ENCODE data around the gene ANGPTL2.

The ANGPTL2 gene

DNA sequence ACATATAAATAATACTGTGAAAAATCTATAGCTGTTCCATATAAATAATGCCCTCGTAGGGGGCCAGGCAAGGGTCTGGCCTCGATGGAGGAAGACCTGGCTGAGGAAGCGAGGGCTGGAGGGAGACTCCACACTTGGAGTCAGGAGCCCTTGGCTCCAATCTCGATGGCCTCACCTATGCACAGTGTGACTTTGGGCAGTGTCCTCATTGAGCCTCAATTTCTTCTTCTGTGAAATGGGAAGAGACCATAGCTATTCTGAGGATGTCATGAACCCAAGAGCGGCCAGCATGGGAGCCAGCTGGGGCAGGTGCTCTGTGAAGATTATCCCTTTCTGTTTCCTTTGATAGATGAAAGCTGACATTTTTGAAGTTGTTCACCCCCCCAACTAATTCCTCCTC is 24.8 kb downstream of the ANGPTL2 start:
- no peak overlapping the region for H3K23ac ChIP-seq (ENCODE audit: low read length)
- no peak overlapping the region for H4K8ac ChIP-seq (ENCODE audit: low read depth, low read length)
- WGBS (ENCODE audit: extremely low coverage, insufficient coverage, insufficient read length): no CpG with 5 or more reads among the region's 5 CpGs
- H3K4me2 ChIP-seq (ENCODE audit: low read length): no peak overlapping the region
- no peak overlapping the region for H2AK5ac ChIP-seq (ENCODE audit: low read length)
- no peak overlapping the region for H3K4me3 ChIP-seq (ENCODE audit: low read depth, low read length)
- no peak overlapping the region for H2BK12ac ChIP-seq (ENCODE audit: low read length)
- no peak overlapping the region for H2AFZ ChIP-seq (ENCODE audit: insufficient read depth, low read length, poor library complexity)
- H3K4ac ChIP-seq (ENCODE audit: low read depth, low read length): no peak overlapping the region
- no peak overlapping the region for H3K18ac ChIP-seq (ENCODE audit: low read length)
- H3K4me1 ChIP-seq (ENCODE audit: control insufficient read depth in 1 of 2, insufficient read depth in 2 of 2, low read length in 2 of 2): peaks cover 0 to 2% of the 10 kb centered on the region in 2 experiments
- no peaks in the 10 kb centered on the region for H3K79me2 ChIP-seq (ENCODE audit: control insufficient read depth, insufficient read depth, low read length, poor library complexity)
- H3K27me3 ChIP-seq (ENCODE audit: insufficient read depth, low read length): no peaks in the 10 kb centered on the region
- H3K36me3 ChIP-seq (ENCODE audit: control insufficient read depth in 1 of 2, insufficient read depth in 2 of 2, low read length in 2 of 2): no peaks in the 10 kb centered on the region
- peaks cover 2% of the 10 kb centered on the region for H3K9me3 ChIP-seq (ENCODE audit: insufficient read depth, low read depth, low read length)
- no peak overlapping the region for H4K91ac ChIP-seq (ENCODE audit: low read depth, low read length)
- no peak overlapping the region for H3K27ac ChIP-seq (ENCODE audit: low read depth, low read length)
- no peak overlapping the region for H3K14ac ChIP-seq (ENCODE audit: low read length)
- H2BK120ac ChIP-seq (ENCODE audit: insufficient read depth, low read length, poor library complexity): no peak overlapping the region
- no peak overlapping the region for H3K9ac ChIP-seq (ENCODE audit: low read length)
- no peak overlapping the region for H2BK5ac ChIP-seq (ENCODE audit: low read depth, low read length, poor library complexity)
- DNase-seq: no peak
- H4K12ac ChIP-seq (ENCODE audit: low read depth, low read length): no peak overlapping the region
- no peaks in the 10 kb centered on the region for H3K79me1 ChIP-seq (ENCODE audit: low read length)

DNA sequence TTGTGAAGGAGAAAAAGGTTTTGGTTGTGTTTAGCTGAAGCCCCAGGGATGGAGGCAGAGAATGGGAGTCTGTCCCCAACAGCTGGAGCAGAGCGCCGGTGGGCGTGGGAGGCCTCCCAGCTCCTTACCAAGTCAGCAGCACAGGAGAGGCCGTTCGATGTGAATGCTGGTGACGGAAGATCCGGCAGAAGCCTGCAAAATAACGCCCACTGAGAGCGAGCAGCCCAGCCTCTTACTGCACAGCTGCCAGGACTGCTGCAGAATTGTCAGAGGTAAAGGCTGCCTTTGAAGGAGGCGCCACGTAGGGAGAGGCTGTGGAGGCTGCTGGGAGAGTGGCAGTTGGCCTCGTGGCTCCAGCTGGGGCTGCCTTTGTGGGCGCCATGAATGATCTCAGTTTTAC is 26.2 kb downstream of the ANGPTL2 start:
- no peak overlapping the region for H4K8ac ChIP-seq (ENCODE audit: low read depth, low read length)
- no peaks in the 10 kb centered on the region for H3K79me2 ChIP-seq (ENCODE audit: control insufficient read depth, insufficient read depth, low read length, poor library complexity)
- H3K23ac ChIP-seq (ENCODE audit: low read length): no peak overlapping the region
- H3K9me3 ChIP-seq (ENCODE audit: insufficient read depth, low read depth, low read length): peaks cover 2% of the 10 kb centered on the region
- H3K14ac ChIP-seq (ENCODE audit: low read length): no peak overlapping the region
- H3K27ac ChIP-seq (ENCODE audit: low read depth, low read length): no peak overlapping the region
- no peak overlapping the region for H3K9ac ChIP-seq (ENCODE audit: low read length)
- no peak overlapping the region for H3K4ac ChIP-seq (ENCODE audit: low read depth, low read length)
- H3K36me3 ChIP-seq (ENCODE audit: control insufficient read depth in 1 of 2, insufficient read depth in 2 of 2, low read length in 2 of 2): no peaks in the 10 kb centered on the region
- DNase-seq: no peak
- H2BK5ac ChIP-seq (ENCODE audit: low read depth, low read length, poor library complexity): no peak overlapping the region
- H3K79me1 ChIP-seq (ENCODE audit: low read length): no peaks in the 10 kb centered on the region
- H3K4me1 ChIP-seq (ENCODE audit: control insufficient read depth in 1 of 2, insufficient read depth in 2 of 2, low read length in 2 of 2): peaks cover 0 to 2% of the 10 kb centered on the region in 2 experiments
- H3K4me2 ChIP-seq (ENCODE audit: low read length): no peak overlapping the region
- no peak overlapping the region for H2BK12ac ChIP-seq (ENCODE audit: low read length)
- no peak overlapping the region for H2AFZ ChIP-seq (ENCODE audit: insufficient read depth, low read length, poor library complexity)
- H2BK120ac ChIP-seq (ENCODE audit: insufficient read depth, low read length, poor library complexity): no peak overlapping the region
- no CpG with 5 or more reads among the region's 13 CpGs for WGBS (ENCODE audit: extremely low coverage, insufficient coverage, insufficient read length)
- H3K18ac ChIP-seq (ENCODE audit: low read length): no peak overlapping the region
- no peak overlapping the region for H3K4me3 ChIP-seq (ENCODE audit: low read depth, low read length)
- no peak overlapping the region for H4K91ac ChIP-seq (ENCODE audit: low read depth, low read length)
- no peaks in the 10 kb centered on the region for H3K27me3 ChIP-seq (ENCODE audit: insufficient read depth, low read length)
- H4K12ac ChIP-seq (ENCODE audit: low read depth, low read length): no peak overlapping the region
- no peak overlapping the region for H2AK5ac ChIP-seq (ENCODE audit: low read length)

DNA sequence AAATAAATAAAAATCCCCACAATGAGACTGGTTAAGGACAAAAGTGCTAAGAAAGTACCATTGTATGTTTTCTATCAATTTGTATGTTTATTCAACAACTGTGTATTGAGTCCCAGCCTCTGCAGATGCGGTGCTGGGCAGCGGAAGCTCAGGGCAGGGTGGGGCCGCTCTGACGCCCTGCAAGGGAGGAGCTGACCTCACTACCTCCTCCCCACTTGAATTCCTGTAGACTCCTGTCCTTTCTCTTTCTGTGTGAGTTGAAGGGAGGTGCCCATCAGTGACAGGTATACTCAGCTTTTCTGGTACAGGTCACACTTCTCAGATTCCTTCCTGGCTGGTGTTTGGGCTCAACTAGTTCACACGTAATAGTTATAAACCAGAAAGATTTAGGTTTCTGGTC is 27.0 kb downstream of the ANGPTL2 start:
- Histone ChIP-seq H4K8ac (ENCODE audit: low read depth, low read length) (no peak overlapping the region), H3K27ac (ENCODE audit: low read depth, low read length) (no peak overlapping the region), H2BK12ac (ENCODE audit: low read length) (no peak overlapping the region), H3K27me3 (ENCODE audit: insufficient read depth, low read length) (no peaks in the 10 kb centered on the region), H3K79me2 (ENCODE audit: control insufficient read depth, insufficient read depth, low read length, poor library complexity) (no peaks in the 10 kb centered on the region), H3K4me2 (ENCODE audit: low read length) (no peak overlapping the region), H2AK5ac (ENCODE audit: low read length) (no peak overlapping the region), H3K18ac (ENCODE audit: low read length) (no peak overlapping the region), H2BK120ac (ENCODE audit: insufficient read depth, low read length, poor library complexity) (no peak overlapping the region), H3K9me3 (ENCODE audit: insufficient read depth, low read depth, low read length) (peaks cover 2% of the 10 kb centered on the region), H2BK5ac (ENCODE audit: low read depth, low read length, poor library complexity) (no peak overlapping the region), H3K4me1 (ENCODE audit: control insufficient read depth in 1 of 2, insufficient read depth in 2 of 2, low read length in 2 of 2) (peaks cover 0 to under 1% of the 10 kb centered on the region in 2 experiments), H3K14ac (ENCODE audit: low read length) (no peak overlapping the region), H4K12ac (ENCODE audit: low read depth, low read length) (no peak overlapping the region), H3K9ac (ENCODE audit: low read length) (no peak overlapping the region), H3K79me1 (ENCODE audit: low read length) (no peaks in the 10 kb centered on the region), H2AFZ (ENCODE audit: insufficient read depth, low read length, poor library complexity) (no peak overlapping the region), H3K36me3 (ENCODE audit: control insufficient read depth in 1 of 2, insufficient read depth in 2 of 2, low read length in 2 of 2) (no peaks in the 10 kb centered on the region), H3K4ac (ENCODE audit: low read depth, low read length) (no peak overlapping the region), H3K4me3 (ENCODE audit: low read depth, low read length) (no peak overlapping the region), H3K23ac (ENCODE audit: low read length) (no peak overlapping the region), H4K91ac (ENCODE audit: low read depth, low read length) (no peak overlapping the region)
- WGBS (ENCODE audit: extremely low coverage, insufficient coverage, insufficient read length): no CpG with 5 or more reads among the region's 5 CpGs
- DNase-seq: no peak

DNA sequence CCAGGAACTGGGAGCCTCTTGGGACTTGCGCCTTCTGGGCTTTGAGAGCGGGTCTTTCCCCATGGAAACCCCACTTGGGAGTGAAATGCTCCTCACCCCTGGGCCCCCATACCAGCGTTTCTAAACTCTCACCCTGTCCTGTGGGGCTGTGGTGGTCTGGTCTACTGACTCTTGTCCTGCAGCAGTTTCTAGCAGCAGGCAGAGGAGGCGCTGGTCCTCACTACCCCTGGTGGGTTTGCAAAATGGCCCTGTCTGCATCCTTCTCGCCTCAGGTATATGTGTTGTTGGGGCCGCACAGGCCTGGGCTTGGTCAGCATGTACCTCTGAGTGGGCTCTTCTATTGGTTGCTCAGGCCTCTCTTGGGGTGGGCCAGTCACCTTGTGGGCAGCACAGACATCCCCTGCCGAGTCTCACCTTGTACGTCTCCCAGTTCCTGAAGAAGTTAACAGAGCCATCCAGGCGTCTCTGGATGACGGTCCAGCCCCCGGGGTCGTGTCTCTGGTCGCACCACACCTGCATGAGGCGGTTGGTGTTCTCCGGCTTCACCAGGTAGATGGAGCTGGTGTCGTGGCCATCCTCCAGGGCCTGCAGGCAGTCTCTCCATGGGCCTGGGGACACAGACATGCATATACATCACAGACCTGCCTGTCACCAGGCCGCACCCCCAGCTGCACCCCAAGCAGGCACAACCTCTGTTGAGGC is 29.0 kb downstream of the ANGPTL2 start:
- no peak for DNase-seq
- H3K23ac ChIP-seq (ENCODE audit: low read length): no peak overlapping the region
- H4K8ac ChIP-seq (ENCODE audit: low read depth, low read length): no peak overlapping the region
- no peaks in the 10 kb centered on the region for H3K79me2 ChIP-seq (ENCODE audit: control insufficient read depth, insufficient read depth, low read length, poor library complexity)
- H3K4me1 ChIP-seq (ENCODE audit: control insufficient read depth in 1 of 2, insufficient read depth in 2 of 2, low read length in 2 of 2): no peaks in the 10 kb centered on the region
- no peak overlapping the region for H2BK120ac ChIP-seq (ENCODE audit: insufficient read depth, low read length, poor library complexity)
- no CpG with 5 or more reads among the region's 17 CpGs for WGBS (ENCODE audit: extremely low coverage, insufficient coverage, insufficient read length)
- H2BK12ac ChIP-seq (ENCODE audit: low read length): no peak overlapping the region
- no peak overlapping the region for H4K12ac ChIP-seq (ENCODE audit: low read depth, low read length)
- H3K4me3 ChIP-seq (ENCODE audit: low read depth, low read length): no peak overlapping the region
- H3K9me3 ChIP-seq (ENCODE audit: insufficient read depth, low read depth, low read length): peaks cover 2% of the 10 kb centered on the region
- no peak overlapping the region for H3K4me2 ChIP-seq (ENCODE audit: low read length)
- no peak overlapping the region for H3K4ac ChIP-seq (ENCODE audit: low read depth, low read length)
- no peaks in the 10 kb centered on the region for H3K36me3 ChIP-seq (ENCODE audit: control insufficient read depth in 1 of 2, insufficient read depth in 2 of 2, low read length in 2 of 2)
- H3K27ac ChIP-seq (ENCODE audit: low read depth, low read length): no peak overlapping the region
- no peak overlapping the region for H2AK5ac ChIP-seq (ENCODE audit: low read length)
- H3K18ac ChIP-seq (ENCODE audit: low read length): no peak overlapping the region
- H4K91ac ChIP-seq (ENCODE audit: low read depth, low read length): no peak overlapping the region
- no peak overlapping the region for H2AFZ ChIP-seq (ENCODE audit: insufficient read depth, low read length, poor library complexity)
- no peaks in the 10 kb centered on the region for H3K79me1 ChIP-seq (ENCODE audit: low read length)
- H3K14ac ChIP-seq (ENCODE audit: low read length): no peak overlapping the region
- H3K27me3 ChIP-seq (ENCODE audit: insufficient read depth, low read length): no peaks in the 10 kb centered on the region
- no peak overlapping the region for H3K9ac ChIP-seq (ENCODE audit: low read length)
- no peak overlapping the region for H2BK5ac ChIP-seq (ENCODE audit: low read depth, low read length, poor library complexity)

Data from trophoblast cell (in vitro differentiated cells and primary cell).